IPS DF 6.9 (cell line): ENCODE measurements around the gene DENR.
"Not testable (repeated sequence)": the region's sequence is repeated elsewhere in the genome, so short reads cannot be mapped to it uniquely, and the experiment has no call there.

Experiments used
- DNase-seq: peaks from one replicate; pipeline ENCODE4 v3.0.0-alpha.2; 2013; ENCODE audit warnings: low read depth, low spot score
- H3K27ac ChIP-seq: one replicate; pipeline ENCODE4 v1.5.1; 2013; ENCODE audit warnings: low read length, control low read depth
- H3K27me3 ChIP-seq: 2 replicates; pipeline ENCODE4 v1.6.1; 2013; ENCODE audit warnings: mild to moderate bottlenecking, low read length; ENCODE audit not compliant: control insufficient read depth, insufficient read depth
- H3K36me3 ChIP-seq: 2 replicates; pipeline ENCODE4 v1.6.1; 2013; ENCODE audit warnings: low read length; ENCODE audit not compliant: control insufficient read depth, insufficient read depth
- H3K4me1 ChIP-seq: 2 replicates; pipeline ENCODE4 v1.6.1; 2013; ENCODE audit warnings: low read length; ENCODE audit not compliant: control insufficient read depth, insufficient read depth
- H3K4me3 ChIP-seq: 2 replicates; pipeline ENCODE4 v1.5.1; 2013; ENCODE audit warnings: mild to moderate bottlenecking, low read length
- H3K9me3 ChIP-seq: 2 replicates; pipeline ENCODE4 v1.6.1; 2013; ENCODE audit warnings: low read length, inconsistent platforms; ENCODE audit not compliant: control insufficient read depth, insufficient read depth
- WGBS: extraction: QIAGEN DNeasy Blood & Tissue Kit; methylation state at CpG from one replicate; pipeline ENCODE4 v1.1.7; 2013; ENCODE audit warnings: mixed read lengths, missing lambda C conversion rate; ENCODE audit not compliant: insufficient read length, insufficient coverage; 5-methylcytosine and 5-hydroxymethylcytosine counted together

Gene DENR, protein sequence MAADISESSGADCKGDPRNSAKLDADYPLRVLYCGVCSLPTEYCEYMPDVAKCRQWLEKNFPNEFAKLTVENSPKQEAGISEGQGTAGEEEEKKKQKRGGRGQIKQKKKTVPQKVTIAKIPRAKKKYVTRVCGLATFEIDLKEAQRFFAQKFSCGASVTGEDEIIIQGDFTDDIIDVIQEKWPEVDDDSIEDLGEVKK

GRCh38 chr12:122752464-122753318, at the start of gene DENR:
TSS of gene DENR (plus strand) at chr12:122752824. CDS start at chr12:122753702, 878 bp downstream.
- H3K9me3 ChIP-seq, result no peaks in the 10 kb centered on the region
- DNase-seq, result peak; percentile 98
- no peaks in the 10 kb centered on the region for H3K4me1 ChIP-seq

GRCh38 chr12:122702890-122703611, 49.6 kb upstream of the DENR start, which contains the start of gene HCAR2:
TSS of gene HCAR2 (minus strand) at chr12:122703357. CDS start at chr12:122703283, 74 bp downstream.
- H3K36me3 ChIP-seq, DNase-seq, H3K27me3 ChIP-seq, H3K9me3 ChIP-seq, H3K4me1 ChIP-seq, H3K27ac ChIP-seq, H3K4me3 ChIP-seq: not testable (repeated sequence)
- no CpG with 5 or more reads among the region's 22 CpGs for WGBS

More at GRCh38 chr12:122752464-122753318, at the start of gene DENR:
- Histone ChIP-seq H3K4me3 (peak within 1 kb of the TSS; percentile 74), H3K36me3 (peaks cover 6% of the 10 kb centered on the region; the same call in 1 of the 2 replicates), H3K27ac (no peak within 1 kb of the TSS), H3K27me3 (no peaks in the 10 kb centered on the region)
- no CpG with 5 or more reads among the region's 73 CpGs for WGBS

GRCh38 chr12:122703841-122704240, 48.8 kb upstream of the DENR start:
- H3K27ac ChIP-seq, H3K36me3 ChIP-seq, H3K4me1 ChIP-seq, H3K9me3 ChIP-seq, DNase-seq, H3K27me3 ChIP-seq, H3K4me3 ChIP-seq: not testable (repeated sequence)
- no CpG with 5 or more reads among the region's 3 CpGs for WGBS

- H3K36me3 ChIP-seq, H3K27me3 ChIP-seq, H3K9me3 ChIP-seq, DNase-seq, H3K4me1 ChIP-seq, H3K4me3 ChIP-seq, H3K27ac ChIP-seq: not testable (repeated sequence)
- no CpG with 5 or more reads among the region's 3 CpGs for WGBS
These were observed 43.3 kb upstream of the DENR start for GRCh38 chr12:122709287-122709686.

- H3K4me3 ChIP-seq, H3K9me3 ChIP-seq, H3K27ac ChIP-seq, H3K36me3 ChIP-seq, H3K4me1 ChIP-seq, DNase-seq, H3K27me3 ChIP-seq: not testable (repeated sequence)
- whole genome bisulfite sequencing, result no CpG with 5 or more reads among the region's 2 CpGs
These were observed 42.3 kb upstream of the DENR start for GRCh38 chr12:122710341-122710740.

DNA sequence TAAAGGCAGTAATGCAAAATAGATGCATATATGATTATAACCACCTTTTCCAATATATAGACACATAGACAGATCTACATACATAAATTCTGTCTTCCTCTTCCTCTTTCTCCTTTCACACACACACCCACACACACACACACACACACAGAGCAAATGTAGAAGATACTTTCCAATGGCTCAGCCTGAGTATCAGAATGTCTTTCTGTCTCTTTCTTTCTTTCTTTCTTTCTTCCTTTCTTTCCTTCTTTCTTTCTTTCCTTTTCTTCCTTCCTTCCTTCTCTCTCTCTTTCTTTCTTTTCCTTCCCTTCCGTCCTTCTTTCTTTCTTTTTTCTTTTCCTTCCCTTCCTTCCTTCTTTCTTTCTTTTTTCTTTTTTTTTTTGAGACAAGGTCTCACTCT, 41.4 kb upstream of the DENR start:
- not testable (repeated sequence) for H3K27me3 ChIP-seq, H3K4me3 ChIP-seq, DNase-seq, H3K27ac ChIP-seq, H3K36me3 ChIP-seq, H3K4me1 ChIP-seq, H3K9me3 ChIP-seq
- no CpG with 5 or more reads among the region's 1 CpG for WGBS

DNA sequence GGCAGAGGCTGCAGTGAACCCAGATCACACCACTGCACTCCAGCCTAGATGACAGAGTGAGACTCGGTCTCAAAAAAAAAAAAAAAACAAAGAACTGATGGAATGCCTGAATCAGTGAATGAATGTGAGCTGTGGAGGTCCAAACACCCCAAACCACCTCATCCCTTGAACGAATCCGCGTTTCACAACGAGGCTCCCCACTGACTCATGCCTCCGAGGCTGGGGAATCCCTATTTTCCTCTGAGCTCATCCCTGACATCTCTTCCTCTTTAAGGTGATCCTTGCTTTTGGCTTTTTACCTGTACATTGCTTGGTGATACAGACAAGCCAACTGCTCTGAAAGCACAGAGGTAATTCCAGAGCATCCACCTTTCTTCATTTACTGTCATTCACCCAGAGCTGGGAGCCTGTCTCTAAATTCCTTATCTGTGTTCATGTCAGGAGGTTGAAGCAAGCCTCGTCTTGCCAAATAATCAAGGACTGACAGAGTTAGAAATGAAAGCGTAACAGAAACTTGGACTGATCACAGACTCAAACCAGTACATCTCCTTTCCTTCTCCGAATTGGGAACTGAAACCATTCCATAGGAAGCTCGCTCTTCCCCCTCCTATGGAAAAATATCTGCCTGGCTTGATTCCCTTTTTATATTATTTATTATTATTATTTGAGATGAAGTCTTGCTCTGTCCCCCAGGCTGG, 39.0 kb upstream of the DENR start:
- not testable (repeated sequence) for H3K36me3 ChIP-seq, H3K4me3 ChIP-seq, H3K9me3 ChIP-seq, DNase-seq, H3K4me1 ChIP-seq, H3K27me3 ChIP-seq, H3K27ac ChIP-seq
- no CpG with 5 or more reads among the region's 10 CpGs for WGBS

- H3K4me1 ChIP-seq, H3K36me3 ChIP-seq, H3K4me3 ChIP-seq, DNase-seq, H3K27ac ChIP-seq, H3K27me3 ChIP-seq, H3K9me3 ChIP-seq: not testable (repeated sequence)
- WGBS, result no CpG with 5 or more reads among the region's 6 CpGs
These were observed 37.4 kb upstream of the DENR start for GRCh38 chr12:122715211-122715610.

GRCh38 chr12:122716658-122717057, 36.0 kb upstream of the DENR start, which contains the start of gene HCAR3:
TSS of gene HCAR3 (minus strand) at chr12:122716811. CDS start at chr12:122716737, 74 bp downstream.
- H3K27ac ChIP-seq, DNase-seq, H3K9me3 ChIP-seq, H3K4me3 ChIP-seq, H3K36me3 ChIP-seq, H3K4me1 ChIP-seq, H3K27me3 ChIP-seq: not testable (repeated sequence)
- WGBS, result no CpG with 5 or more reads among the region's 10 CpGs

GRCh38 chr12:122721057-122721545, 31.5 kb upstream of the DENR start:
- H3K4me3 ChIP-seq, result no peak overlapping the region
- no peaks in the 10 kb centered on the region for H3K4me1 ChIP-seq
- no peaks in the 10 kb centered on the region for H3K9me3 ChIP-seq
- no peaks in the 10 kb centered on the region for H3K27me3 ChIP-seq
- H3K36me3 ChIP-seq, result no peaks in the 10 kb centered on the region
- DNase-seq, result no peak
- WGBS, result no CpG with 5 or more reads among the region's 11 CpGs
- H3K27ac ChIP-seq, result no peak overlapping the region
